CD4-positive, CD25-positive, alpha-beta regulatory T cell (primary cell): ENCODE data around the gene CRHR1. TPM values are rescaled to one million over a fixed set of nuclear protein-coding genes. Genes with fewer than 3 reads are reported as not detected.

Experiments used
- ATAC-seq, 2 donors: fragments of 150-1000 bp; cut with Tn5 transposase; one replicate each; pipeline ENCODE4 v1.10.0; 2021; ENCODE audit warnings: low read depth in 2 of 2, moderate number of reproducible peaks in 2 of 2, moderate library complexity in 1 of 2
- DNase-seq, 3 donors: peaks; one replicate each; pipeline versions ENCODE4 v3.0.0 to v3.0.0-alpha.2; 2012 to 2022; ENCODE audit warnings: mixed read lengths in 1 of 3
- H3K27ac ChIP-seq: one replicate; pipeline ENCODE4 v1.7.0; 2013; ENCODE audit warnings: mild to moderate bottlenecking, low read length; ENCODE audit not compliant: insufficient read depth, poor library complexity, severe bottlenecking
- H3K27me3 ChIP-seq: one replicate; pipeline ENCODE4 v1.7.0; 2013; ENCODE audit warnings: low read length; ENCODE audit not compliant: control insufficient read depth, insufficient read depth
- H3K36me3 ChIP-seq: one replicate; pipeline ENCODE4 v1.7.0; 2013; ENCODE audit warnings: mild to moderate bottlenecking, low read length, moderate library complexity; ENCODE audit not compliant: control insufficient read depth, insufficient read depth
- H3K4me1 ChIP-seq: 2 replicates; pipeline ENCODE4 v1.7.0; 2013; ENCODE audit warnings: mild to moderate bottlenecking, low read length; ENCODE audit not compliant: insufficient read depth, control insufficient read depth, poor library complexity, severe bottlenecking
- H3K4me3 ChIP-seq: one replicate; pipeline ENCODE4 v1.7.0; 2013; ENCODE audit warnings: low read depth, mild to moderate bottlenecking, low read length, moderate library complexity
- H3K9me3 ChIP-seq, 2 experiments: 1 replicate in 1 of 2; 2 replicates in 1 of 2; pipeline ENCODE4 v1.7.0; 2013; ENCODE audit warnings: low read length in 2 of 2, mild to moderate bottlenecking in 1 of 2, moderate library complexity in 1 of 2; ENCODE audit not compliant: control insufficient read depth in 2 of 2
- H3K27ac Mint-ChIP-seq, 3 donors: one replicate each; pipeline ENCODE4 v1.8.0; 2020 to 2022; ENCODE audit warnings: mild to moderate bottlenecking in 3 of 3, mixed read lengths in 3 of 3, moderate library complexity in 2 of 3
- H3K27me3 Mint-ChIP-seq: one replicate; pipeline ENCODE4 v1.8.0; 2022; ENCODE audit warnings: mild to moderate bottlenecking, mixed read lengths
- H3K36me3 Mint-ChIP-seq: one replicate; pipeline ENCODE4 v1.8.0; 2020; ENCODE audit warnings: mixed read lengths
- H3K4me1 Mint-ChIP-seq, 4 donors: one replicate each; pipeline ENCODE4 v1.8.0; 2020 to 2022; ENCODE audit warnings: mixed read lengths in 4 of 4, mild to moderate bottlenecking in 1 of 4
- H3K4me3 Mint-ChIP-seq, 4 donors: one replicate each; pipeline ENCODE4 v1.8.0; 2020 to 2022; ENCODE audit warnings: mild to moderate bottlenecking in 4 of 4, mixed read lengths in 4 of 4, moderate library complexity in 3 of 4
- H3K9me3 Mint-ChIP-seq, 7 donors: one replicate each; pipeline ENCODE4 v1.8.0; 2020 to 2022; ENCODE audit warnings: mixed read lengths in 7 of 7, mild to moderate bottlenecking in 3 of 7, moderate library complexity in 2 of 7
- polyA plus RNA-seq, 4 donors: library from polyadenylated mRNA; unstranded; fragments of 300-500 nt; fragmentation: Illumina TruSeq; gene quantifications; one replicate each; pipeline ENCODE4 v1.2.3, GENCODE V29; 2021
- total RNA-seq: library from RNA; stranded (reverse); gene quantifications from one replicate; pipeline ENCODE4 v1.2.3, GENCODE V29; 2022

The CRHR1 gene
- total and polyA plus RNA-seq, 5 donors from 2014 or later: not detected

- H3K36me3 ChIP-seq: no peaks in the 10 kb centered on the region
- no peak overlapping the region for H3K27ac Mint-ChIP-seq
- no peaks in the 10 kb centered on the region for H3K36me3 Mint-ChIP-seq
- no peak overlapping the region for H3K27ac ChIP-seq
- peaks cover 0 to 3% (median 0%) of the 10 kb centered on the region in 7 donors for H3K9me3 Mint-ChIP-seq
- DNase-seq: no peak
- peaks cover 29% of the 10 kb centered on the region for H3K27me3 Mint-ChIP-seq
- no peaks in the 10 kb centered on the region for H3K4me1 ChIP-seq
- H3K4me3 ChIP-seq: no peak overlapping the region
- ATAC-seq: no peak
- H3K9me3 ChIP-seq: no peaks in the 10 kb centered on the region
- H3K4me1 Mint-ChIP-seq: no peaks in the 10 kb centered on the region
- no peaks in the 10 kb centered on the region for H3K27me3 ChIP-seq
- no peak overlapping the region for H3K4me3 Mint-ChIP-seq
Observed at GRCh38 chr17:45801421-45801820, 17.3 kb downstream of the CRHR1 start.

GRCh38 chr17:45808845-45809244 lies 24.7 kb downstream of the CRHR1 start:
- no peak for ATAC-seq
- H3K9me3 Mint-ChIP-seq: peaks cover 0 to 1% (median 0%) of the 10 kb centered on the region in 7 donors
- no peaks in the 10 kb centered on the region for H3K4me1 Mint-ChIP-seq
- no peak overlapping the region for H3K4me3 ChIP-seq
- peaks cover 27% of the 10 kb centered on the region for H3K27me3 Mint-ChIP-seq
- H3K27ac Mint-ChIP-seq: no peak overlapping the region
- no peaks in the 10 kb centered on the region for H3K36me3 ChIP-seq
- H3K9me3 ChIP-seq: no peaks in the 10 kb centered on the region
- H3K4me1 ChIP-seq: no peaks in the 10 kb centered on the region
- DNase-seq: no peak
- H3K27me3 ChIP-seq: no peaks in the 10 kb centered on the region
- no peak overlapping the region for H3K27ac ChIP-seq
- H3K36me3 Mint-ChIP-seq: no peaks in the 10 kb centered on the region
- H3K4me3 Mint-ChIP-seq: no peak overlapping the region

GRCh38 chr17:45809499-45809898 lies 25.4 kb downstream of the CRHR1 start:
- no peak overlapping the region for H3K4me3 Mint-ChIP-seq
- Histone ChIP-seq H3K9me3 (no peaks in the 10 kb centered on the region), H3K27me3 (no peaks in the 10 kb centered on the region), H3K27ac (no peak overlapping the region), H3K4me3 (no peak overlapping the region), H3K4me1 (no peaks in the 10 kb centered on the region), H3K36me3 (no peaks in the 10 kb centered on the region)
- H3K4me1 Mint-ChIP-seq: no peaks in the 10 kb centered on the region
- ATAC-seq (no peak), DNase-seq (no peak)
- H3K27me3 Mint-ChIP-seq: peaks cover 27% of the 10 kb centered on the region
- no peaks in the 10 kb centered on the region for H3K36me3 Mint-ChIP-seq
- peaks cover 0 to 1% (median 0%) of the 10 kb centered on the region in 7 donors for H3K9me3 Mint-ChIP-seq
- no peak overlapping the region for H3K27ac Mint-ChIP-seq

- H3K9me3 ChIP-seq: no peaks in the 10 kb centered on the region
- Mint-ChIP-seq H3K4me3 (no peak overlapping the region), H3K27me3 (peaks cover 15% of the 10 kb centered on the region), H3K4me1 (no peaks in the 10 kb centered on the region), H3K9me3 (peaks cover 0 to 1% (median 0%) of the 10 kb centered on the region in 7 donors), H3K36me3 (no peaks in the 10 kb centered on the region), H3K27ac (no peak overlapping the region)
- no peak for DNase-seq
- ATAC-seq: no peak
- no peaks in the 10 kb centered on the region for H3K27me3 ChIP-seq
- H3K27ac ChIP-seq: no peak overlapping the region
- no peak overlapping the region for H3K4me3 ChIP-seq
- H3K36me3 ChIP-seq: no peaks in the 10 kb centered on the region
- H3K4me1 ChIP-seq: no peaks in the 10 kb centered on the region
Observed at GRCh38 chr17:45812102-45812501, 28.0 kb downstream of the CRHR1 start.

DNA sequence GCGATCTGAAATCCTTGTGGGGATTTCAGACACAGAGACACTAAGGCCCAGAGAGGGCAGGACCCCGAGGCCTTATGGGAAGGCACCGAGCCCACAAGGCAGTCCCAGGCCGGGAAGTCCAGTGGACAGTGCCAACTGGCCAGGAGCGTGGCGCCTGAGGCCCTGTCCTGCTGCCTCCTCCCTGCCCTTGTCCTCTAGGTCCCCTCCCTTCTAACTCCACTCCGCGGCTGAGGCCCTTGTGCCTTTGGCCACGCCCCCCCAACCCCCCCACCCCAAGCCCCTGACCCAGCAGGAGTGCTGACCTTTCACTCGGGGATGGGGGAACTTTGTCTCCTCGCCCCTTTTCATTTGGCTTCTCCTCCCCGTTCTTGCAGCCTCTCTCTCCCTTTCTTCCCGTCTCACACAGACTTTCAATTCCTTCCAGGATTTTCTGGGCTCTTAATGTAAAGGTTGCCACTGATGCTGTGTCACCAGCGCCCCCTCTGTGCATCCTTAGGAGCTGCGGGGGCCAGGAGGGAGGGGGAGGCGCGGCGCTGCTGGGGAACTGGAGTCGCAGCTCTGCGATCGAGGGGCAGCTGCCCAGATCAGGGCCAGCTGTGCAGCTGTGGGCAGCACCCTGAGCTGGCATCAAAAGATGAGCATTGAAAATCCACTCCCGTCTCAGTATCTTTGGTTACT lies 29.1 kb downstream of the CRHR1 start:
- H3K4me1 Mint-ChIP-seq: no peaks in the 10 kb centered on the region
- DNase-seq (no peak), ATAC-seq (no peak)
- H3K36me3 Mint-ChIP-seq: no peaks in the 10 kb centered on the region
- no peak overlapping the region for H3K4me3 Mint-ChIP-seq
- Histone ChIP-seq H3K27me3 (no peaks in the 10 kb centered on the region), H3K27ac (no peak overlapping the region), H3K4me1 (no peaks in the 10 kb centered on the region), H3K36me3 (no peaks in the 10 kb centered on the region), H3K4me3 (no peak overlapping the region), H3K9me3 (no peaks in the 10 kb centered on the region)
- H3K9me3 Mint-ChIP-seq: peaks cover 0 to 1% (median 0%) of the 10 kb centered on the region in 7 donors
- H3K27me3 Mint-ChIP-seq: peaks cover 5% of the 10 kb centered on the region
- no peak overlapping the region for H3K27ac Mint-ChIP-seq

GRCh38 chr17:45814622-45815606 lies 30.8 kb downstream of the CRHR1 start:
- DNase-seq (no peak), ATAC-seq (no peak)
- Mint-ChIP-seq H3K36me3 (no peaks in the 10 kb centered on the region), H3K9me3 (peaks cover 0 to 1% (median 0%) of the 10 kb centered on the region in 7 donors), H3K27ac (no peak overlapping the region), H3K4me1 (no peaks in the 10 kb centered on the region), H3K27me3 (peaks cover 7% of the 10 kb centered on the region), H3K4me3 (no peak overlapping the region)
- no peaks in the 10 kb centered on the region for H3K27me3 ChIP-seq
- no peak overlapping the region for H3K27ac ChIP-seq
- H3K9me3 ChIP-seq: no peaks in the 10 kb centered on the region
- H3K36me3 ChIP-seq: no peaks in the 10 kb centered on the region
- H3K4me3 ChIP-seq: no peak overlapping the region
- no peaks in the 10 kb centered on the region for H3K4me1 ChIP-seq

GRCh38 chr17:45815752-45816151 lies 31.6 kb downstream of the CRHR1 start:
- DNase-seq (no peak), ATAC-seq (no peak)
- no peak overlapping the region for H3K4me3 Mint-ChIP-seq
- Histone ChIP-seq H3K4me1 (no peaks in the 10 kb centered on the region), H3K9me3 (no peaks in the 10 kb centered on the region), H3K27me3 (no peaks in the 10 kb centered on the region), H3K36me3 (no peaks in the 10 kb centered on the region), H3K27ac (no peak overlapping the region), H3K4me3 (no peak overlapping the region)
- H3K27me3 Mint-ChIP-seq: peaks cover 9% of the 10 kb centered on the region
- no peaks in the 10 kb centered on the region for H3K36me3 Mint-ChIP-seq
- peaks cover 0 to 1% (median 0%) of the 10 kb centered on the region in 7 donors for H3K9me3 Mint-ChIP-seq
- H3K27ac Mint-ChIP-seq: no peak overlapping the region
- H3K4me1 Mint-ChIP-seq: no peaks in the 10 kb centered on the region
